SK-N-SH treated with all-trans-retinoic acid at 6 μM for 48 hours (cell line): ENCODE data around the gene PIK3CA.
A peak's percentile ranks its signal among the peaks of the same experiment; 100 is the strongest.

Source experiments
- ATAC-seq: fragments of 200-7000 bp; cut with Tn5 transposase; 3 replicates; pipeline ENCODE4 v1.9.1; 2020; ENCODE audit warnings: mild to moderate bottlenecking, moderate library complexity
- ARNTL ChIP-seq: fragments of 450-650 bp; formaldehyde crosslinking; IDR thresholded peaks from 2 replicates; pipeline ENCODE4 v1.5.0; 2020; ENCODE audit warnings: low read depth, mild to moderate bottlenecking, moderate library complexity, borderline replicate concordance
- BACH2 ChIP-seq: fragments of 250-450 bp; sonication (Bioruptor Pico); IDR thresholded peaks from 2 replicates; pipeline ENCODE4 v1.9.0; 2021; ENCODE audit warnings: mild to moderate bottlenecking, borderline replicate concordance
- CREB5 ChIP-seq: fragments of 250-450 bp; sonication (Bioruptor Pico); IDR thresholded peaks from 2 replicates; pipeline ENCODE4 v1.5.1; 2020; ENCODE audit warnings: low read depth, mild to moderate bottlenecking, moderate library complexity
- CSDC2 ChIP-seq: fragments of 250-450 bp; sonication (Bioruptor Pico); IDR thresholded peaks from 2 replicates; pipeline ENCODE4 v1.5.0; 2020; ENCODE audit warnings: mild to moderate bottlenecking, moderate library complexity
- ESRRG ChIP-seq: fragments of 250-450 bp; sonication (Bioruptor Pico); IDR thresholded peaks from 2 replicates; pipeline ENCODE4 v1.6.1; 2021; ENCODE audit warnings: mild to moderate bottlenecking
- GLIS3 ChIP-seq: fragments of 250-450 bp; sonication (Bioruptor Pico); IDR thresholded peaks from 2 replicates; pipeline ENCODE4 v1.5.0; 2020; ENCODE audit warnings: mild to moderate bottlenecking, moderate library complexity
- ISL1 ChIP-seq: fragments of 250-450 bp; sonication (Bioruptor Pico); IDR thresholded peaks from 2 replicates; pipeline ENCODE4 v2.1.2; 2022; ENCODE audit warnings: mild to moderate bottlenecking, moderate library complexity
- OSR1 ChIP-seq: fragments of 250-450 bp; sonication (Bioruptor Pico); IDR thresholded peaks from 2 replicates; pipeline ENCODE4 v1.8.0; 2022; ENCODE audit warnings: moderate library complexity, mild to moderate bottlenecking, inconsistent platforms
- PATZ1 ChIP-seq: fragments of 250-450 bp; sonication (Bioruptor Pico); IDR thresholded peaks from 2 replicates; pipeline ENCODE4 v1.8.0; 2020; ENCODE audit warnings: mild to moderate bottlenecking, moderate library complexity, borderline replicate concordance
- POU6F1 ChIP-seq: fragments of 250-450 bp; sonication (Bioruptor Pico); IDR thresholded peaks from 2 replicates; pipeline ENCODE4 v1.8.0; 2021; ENCODE audit warnings: low read depth, mild to moderate bottlenecking, moderate library complexity, borderline replicate concordance
- PPARA ChIP-seq: fragments of 250-450 bp; sonication (Bioruptor Pico); IDR thresholded peaks from 2 replicates; pipeline ENCODE4 v1.5.0; 2020; ENCODE audit warnings: mild to moderate bottlenecking, borderline replicate concordance
- RARB ChIP-seq: fragments of 250-450 bp; sonication (Bioruptor Pico); IDR thresholded peaks from 2 replicates; pipeline ENCODE4 v1.8.0; 2021; ENCODE audit warnings: mild to moderate bottlenecking, moderate library complexity
- SNAI2 ChIP-seq: fragments of 250-450 bp; sonication (Bioruptor Pico); IDR thresholded peaks from 2 replicates; pipeline ENCODE4 v1.5.0; 2020; ENCODE audit warnings: mild to moderate bottlenecking, moderate library complexity
- TCF4 ChIP-seq: fragments of 250-450 bp; sonication (Bioruptor Pico); IDR thresholded peaks from 2 replicates; pipeline ENCODE4 v1.8.0; 2021; ENCODE audit warnings: mild to moderate bottlenecking, moderate library complexity, borderline replicate concordance
- ZC3H10 ChIP-seq: fragments of 250-450 bp; sonication (Bioruptor Pico); IDR thresholded peaks from 2 replicates; pipeline ENCODE4 v1.5.1; 2021; ENCODE audit warnings: mild to moderate bottlenecking, moderate library complexity
- ZFP3 ChIP-seq: fragments of 250-450 bp; sonication (Bioruptor Pico); IDR thresholded peaks from 2 replicates; pipeline ENCODE4 v1.5.0; 2020; ENCODE audit warnings: mild to moderate bottlenecking, moderate library complexity
- ZFP30 ChIP-seq: fragments of 450-650 bp; formaldehyde crosslinking; IDR thresholded peaks from 2 replicates; pipeline ENCODE4 v1.5.0; 2022; ENCODE audit warnings: mild to moderate bottlenecking, moderate library complexity
- ZNF565 ChIP-seq: fragments of 450-650 bp; formaldehyde crosslinking; conservative IDR thresholded peaks from 2 replicates; pipeline ENCODE4 v1.5.0; 2020; ENCODE audit warnings: low read depth, mild to moderate bottlenecking, moderate library complexity
- ZNF70 ChIP-seq: fragments of 450-650 bp; formaldehyde crosslinking; IDR thresholded peaks from 2 replicates; pipeline ENCODE4 v1.5.0; 2020; ENCODE audit warnings: mild to moderate bottlenecking, moderate library complexity
- ZNF8 ChIP-seq: fragments of 450-650 bp; formaldehyde crosslinking; IDR thresholded peaks from 2 replicates; pipeline ENCODE4 v1.5.0; 2020; ENCODE audit warnings: mild to moderate bottlenecking, moderate library complexity
- TF ChIP-seq, protein P1 (sequence below): fragments of 250-450 bp; sonication (Bioruptor Pico); IDR thresholded peaks from 2 replicates; pipeline ENCODE4 v1.5.0; 2020; ENCODE audit warnings: mild to moderate bottlenecking, moderate library complexity
- TF ChIP-seq, protein P2 (sequence below): fragments of 250-450 bp; sonication (Bioruptor Pico); IDR thresholded peaks from 2 replicates; pipeline ENCODE4 v1.5.1; 2021; ENCODE audit warnings: mild to moderate bottlenecking, moderate library complexity

The PIK3CA gene

DNA sequence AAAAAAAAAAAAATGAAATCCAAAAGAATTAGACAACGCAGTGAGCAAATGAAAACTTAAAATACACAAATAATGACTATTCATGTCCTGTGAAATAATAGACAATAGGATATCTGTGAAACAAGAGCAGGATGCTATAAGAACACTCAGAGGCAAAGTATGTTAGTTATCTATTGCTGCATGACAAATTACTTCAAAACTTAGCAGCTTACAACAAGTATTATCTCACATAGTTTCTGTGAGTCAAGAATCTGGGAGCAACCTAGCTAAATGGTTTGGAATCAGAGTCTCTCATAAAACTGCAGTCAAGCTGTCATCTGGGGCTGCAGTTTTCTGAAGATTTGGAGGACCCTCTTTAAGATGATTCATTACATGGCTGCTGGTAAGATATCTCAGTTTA lies 40.1 kb upstream of the PIK3CA start:
- no peak for TF ChIP-seq SNAI2
- 0 out of 2 replicates have a peak, but pooled peaks have one; percentile 12 for TF ChIP-seq ISL1 (CRISPR knock-in tag)
- no peak for TF ChIP-seq ZFP3 (CRISPR knock-in tag)
- no peak for TF ChIP-seq BACH2 (CRISPR knock-in tag)
- no peak for TF ChIP-seq ZNF70 (CRISPR knock-in tag)
- no peak for TF ChIP-seq ZNF565 (CRISPR knock-in tag)
- TF ChIP-seq, protein P1, sequence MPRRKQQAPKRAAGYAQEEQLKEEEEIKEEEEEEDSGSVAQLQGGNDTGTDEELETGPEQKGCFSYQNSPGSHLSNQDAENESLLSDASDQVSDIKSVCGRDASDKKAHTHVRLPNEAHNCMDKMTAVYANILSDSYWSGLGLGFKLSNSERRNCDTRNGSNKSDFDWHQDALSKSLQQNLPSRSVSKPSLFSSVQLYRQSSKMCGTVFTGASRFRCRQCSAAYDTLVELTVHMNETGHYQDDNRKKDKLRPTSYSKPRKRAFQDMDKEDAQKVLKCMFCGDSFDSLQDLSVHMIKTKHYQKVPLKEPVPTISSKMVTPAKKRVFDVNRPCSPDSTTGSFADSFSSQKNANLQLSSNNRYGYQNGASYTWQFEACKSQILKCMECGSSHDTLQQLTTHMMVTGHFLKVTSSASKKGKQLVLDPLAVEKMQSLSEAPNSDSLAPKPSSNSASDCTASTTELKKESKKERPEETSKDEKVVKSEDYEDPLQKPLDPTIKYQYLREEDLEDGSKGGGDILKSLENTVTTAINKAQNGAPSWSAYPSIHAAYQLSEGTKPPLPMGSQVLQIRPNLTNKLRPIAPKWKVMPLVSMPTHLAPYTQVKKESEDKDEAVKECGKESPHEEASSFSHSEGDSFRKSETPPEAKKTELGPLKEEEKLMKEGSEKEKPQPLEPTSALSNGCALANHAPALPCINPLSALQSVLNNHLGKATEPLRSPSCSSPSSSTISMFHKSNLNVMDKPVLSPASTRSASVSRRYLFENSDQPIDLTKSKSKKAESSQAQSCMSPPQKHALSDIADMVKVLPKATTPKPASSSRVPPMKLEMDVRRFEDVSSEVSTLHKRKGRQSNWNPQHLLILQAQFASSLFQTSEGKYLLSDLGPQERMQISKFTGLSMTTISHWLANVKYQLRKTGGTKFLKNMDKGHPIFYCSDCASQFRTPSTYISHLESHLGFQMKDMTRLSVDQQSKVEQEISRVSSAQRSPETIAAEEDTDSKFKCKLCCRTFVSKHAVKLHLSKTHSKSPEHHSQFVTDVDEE, result no peak
- TF ChIP-seq, all 23 proteins: peak for 1
- peak; percentile 92 for ATAC-seq

- no peak for TF ChIP-seq CSDC2
- TF ChIP-seq ARNTL (CRISPR knock-in tag), result no peak
- TF ChIP-seq POU6F1, result no peak
- TF ChIP-seq ZFP30, result no peak
- TF ChIP-seq SNAI2, result no peak
- TF ChIP-seq, protein P1, result no peak
- TF ChIP-seq ESRRG (CRISPR knock-in tag), result no peak
- TF ChIP-seq OSR1, result no peak
- TF ChIP-seq ISL1 (CRISPR knock-in tag), result no peak
- no peak for TF ChIP-seq TCF4 (CRISPR knock-in tag)
- no peak for TF ChIP-seq ZNF8 (CRISPR knock-in tag)
- no peak for TF ChIP-seq GLIS3 (CRISPR knock-in tag)
- TF ChIP-seq ZFP3 (CRISPR knock-in tag), result no peak
- no peak for TF ChIP-seq PATZ1 (CRISPR knock-in tag)
- TF ChIP-seq BACH2 (CRISPR knock-in tag), result no peak
- TF ChIP-seq, all 23 proteins: peak for 0
- peak; percentile 48; the same call in 2 of the 3 replicates for ATAC-seq
Measured at GRCh38 chr3:179113903-179114302, 34.3 kb upstream of the PIK3CA start.

GRCh38 chr3:179115444-179115843 lies 32.7 kb upstream of the PIK3CA start:
- ATAC-seq, result 0 out of 3 replicates have a peak, but pooled peaks have one; percentile 20

GRCh38 chr3:179116816-179117215 lies 31.3 kb upstream of the PIK3CA start:
- ATAC-seq, result no peak
- TF ChIP-seq CREB5 (CRISPR knock-in tag) (no peak), TCF4 (CRISPR knock-in tag) (no peak), CSDC2 (no peak), OSR1 (no peak), PPARA (no peak), SNAI2 (no peak), ZFP3 (CRISPR knock-in tag) (no peak), ZC3H10 (CRISPR knock-in tag) (no peak), GLIS3 (CRISPR knock-in tag) (no peak), RARB (CRISPR knock-in tag) (no peak)
- TF ChIP-seq, protein P2, sequence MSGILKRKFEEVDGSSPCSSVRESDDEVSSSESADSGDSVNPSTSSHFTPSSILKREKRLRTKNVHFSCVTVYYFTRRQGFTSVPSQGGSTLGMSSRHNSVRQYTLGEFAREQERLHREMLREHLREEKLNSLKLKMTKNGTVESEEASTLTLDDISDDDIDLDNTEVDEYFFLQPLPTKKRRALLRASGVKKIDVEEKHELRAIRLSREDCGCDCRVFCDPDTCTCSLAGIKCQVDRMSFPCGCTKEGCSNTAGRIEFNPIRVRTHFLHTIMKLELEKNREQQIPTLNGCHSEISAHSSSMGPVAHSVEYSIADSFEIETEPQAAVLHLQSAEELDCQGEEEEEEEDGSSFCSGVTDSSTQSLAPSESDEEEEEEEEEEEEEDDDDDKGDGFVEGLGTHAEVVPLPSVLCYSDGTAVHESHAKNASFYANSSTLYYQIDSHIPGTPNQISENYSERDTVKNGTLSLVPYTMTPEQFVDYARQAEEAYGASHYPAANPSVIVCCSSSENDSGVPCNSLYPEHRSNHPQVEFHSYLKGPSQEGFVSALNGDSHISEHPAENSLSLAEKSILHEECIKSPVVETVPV (CRISPR knock-in tag), result no peak
- TF ChIP-seq, protein P1, result no peak
